ENCODE results near the gene MRPL24.

MRPL24 gene

GRCh38 chr1:156743367-156744302, 2.7 kb upstream of the MRPL24 start:
- no peak for DNase-seq (ENCODE audit: low spot score)

- DNase-seq (ENCODE audit: low spot score): no peak
Measured at GRCh38 chr1:156742801-156743200, 1.9 kb upstream of the MRPL24 start.

- DNase-seq (ENCODE audit: low spot score): no peak
Measured at GRCh38 chr1:156742017-156742416, 1.1 kb upstream of the MRPL24 start.

GRCh38 chr1:156741481-156741983, 644 bp upstream of the MRPL24 start:
- no peak for DNase-seq (ENCODE audit: low spot score)

GRCh38 chr1:156740237-156740740, 599 bp downstream of the MRPL24 start:
- no peak for DNase-seq (ENCODE audit: low spot score)

GRCh38 chr1:156738916-156739315, 2.0 kb downstream of the MRPL24 start:
- no peak for DNase-seq (ENCODE audit: low spot score)

GRCh38 chr1:156738407-156738806, 2.5 kb downstream of the MRPL24 start:
- no peak for DNase-seq (ENCODE audit: low spot score)

GRCh38 chr1:156733989-156734584, 6.8 kb downstream of the MRPL24 start:
- DNase-seq (ENCODE audit: low spot score): no peak

- DNase-seq (ENCODE audit: low spot score): peak; percentile 95
Measured at GRCh38 chr1:156728599-156729462, 12.1 kb downstream of the MRPL24 start, which contains the start of gene ISG20L2. ISG20L2 (minus strand) TSS chr1:156728766; CDS start chr1:156727652, 1,114 bp downstream.

- DNase-seq (ENCODE audit: low spot score): peak; percentile 92
Measured at GRCh38 chr1:156727926-156728598, 12.8 kb downstream of the MRPL24 start, which contains the start of gene METTL25B. METTL25B (plus strand) TSS chr1:156728469; CDS start chr1:156729105, 636 bp downstream.

DNA sequence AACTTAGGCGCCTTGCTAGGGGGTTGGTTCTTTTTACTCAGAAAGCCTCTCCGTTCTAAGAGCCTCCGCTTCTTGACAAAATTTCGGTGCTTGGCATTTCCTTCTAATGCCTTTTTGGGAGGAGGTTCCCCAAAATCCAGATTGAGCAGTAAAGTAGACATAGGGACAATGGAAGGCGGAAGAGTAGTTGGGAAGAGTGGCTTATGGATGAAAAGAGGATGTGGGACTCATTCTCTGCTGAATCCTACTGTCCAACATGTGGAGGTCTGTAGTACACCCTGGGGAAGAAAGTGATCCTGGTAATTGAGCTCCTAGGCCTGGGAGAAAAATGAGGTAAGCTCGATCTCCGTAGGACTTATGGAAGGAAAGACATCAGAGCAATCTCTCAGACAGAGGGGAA, 13.4 kb downstream of the MRPL24 start:
- DNase-seq (ENCODE audit: low spot score): no peak

GRCh38 chr1:156726549-156727226, 14.2 kb downstream of the MRPL24 start:
- DNase-seq (ENCODE audit: low spot score): peak; percentile 70

DNA sequence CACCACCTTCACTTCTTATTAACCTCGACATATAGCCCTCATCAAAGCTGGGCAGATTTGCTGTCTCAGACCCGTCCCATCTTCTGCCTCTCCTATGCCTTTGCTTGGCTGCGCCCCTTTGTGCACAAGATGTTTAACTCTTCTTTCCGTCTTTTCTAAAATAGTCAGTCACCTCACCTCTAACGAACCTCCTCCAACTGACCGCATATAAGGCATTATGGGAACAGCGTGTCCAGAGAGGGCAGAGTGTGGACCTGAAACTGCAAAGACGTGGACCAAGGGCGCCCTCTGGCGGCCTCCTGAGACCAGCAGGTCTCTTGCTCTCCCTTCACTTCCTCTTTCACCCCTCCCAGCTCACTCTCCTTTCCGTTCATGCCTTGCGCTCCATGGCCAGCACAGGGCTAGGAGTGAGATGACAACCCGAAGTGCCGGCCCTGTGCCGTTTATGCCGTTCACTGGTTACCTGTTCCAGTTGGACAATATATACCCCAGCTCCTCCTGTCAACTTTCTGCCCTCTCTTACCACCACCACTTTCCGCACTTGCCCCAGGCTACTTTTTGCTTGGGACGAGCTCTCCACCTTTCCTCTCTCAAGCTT, 15.1 kb downstream of the MRPL24 start:
- peak; percentile 93 for DNase-seq (ENCODE audit: low spot score)

- DNase-seq (ENCODE audit: low spot score): no peak
Measured at GRCh38 chr1:156721535-156721934, 19.4 kb downstream of the MRPL24 start.

- DNase-seq (ENCODE audit: low spot score): no peak
Measured at GRCh38 chr1:156721131-156721530, 19.8 kb downstream of the MRPL24 start.

GRCh38 chr1:156717351-156717750, 23.5 kb downstream of the MRPL24 start:
- no peak for DNase-seq (ENCODE audit: low spot score)

GRCh38 chr1:156714830-156715229, 26.1 kb downstream of the MRPL24 start:
- no peak for DNase-seq (ENCODE audit: low spot score)

DNA sequence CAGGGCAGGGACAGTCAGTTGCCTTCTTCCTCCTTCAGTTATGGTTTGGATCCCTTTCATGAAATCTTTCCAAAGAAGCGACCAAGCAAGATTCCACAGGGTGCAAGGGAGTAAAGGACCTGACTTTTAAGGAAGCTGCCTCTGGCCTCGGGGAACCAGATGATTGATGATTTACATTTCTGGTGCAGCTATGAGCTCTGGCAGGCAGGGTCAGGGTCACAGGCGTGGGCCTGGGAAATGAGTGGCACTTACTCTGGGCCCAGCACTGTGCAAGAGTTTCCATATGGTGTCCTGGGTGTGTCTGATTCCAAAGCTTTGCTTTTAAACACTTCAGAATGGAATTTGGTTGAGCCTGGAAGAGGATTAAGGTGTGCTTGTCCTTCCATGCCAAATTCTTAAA, 28.3 kb downstream of the MRPL24 start:
- DNase-seq (ENCODE audit: low spot score): no peak

DNA sequence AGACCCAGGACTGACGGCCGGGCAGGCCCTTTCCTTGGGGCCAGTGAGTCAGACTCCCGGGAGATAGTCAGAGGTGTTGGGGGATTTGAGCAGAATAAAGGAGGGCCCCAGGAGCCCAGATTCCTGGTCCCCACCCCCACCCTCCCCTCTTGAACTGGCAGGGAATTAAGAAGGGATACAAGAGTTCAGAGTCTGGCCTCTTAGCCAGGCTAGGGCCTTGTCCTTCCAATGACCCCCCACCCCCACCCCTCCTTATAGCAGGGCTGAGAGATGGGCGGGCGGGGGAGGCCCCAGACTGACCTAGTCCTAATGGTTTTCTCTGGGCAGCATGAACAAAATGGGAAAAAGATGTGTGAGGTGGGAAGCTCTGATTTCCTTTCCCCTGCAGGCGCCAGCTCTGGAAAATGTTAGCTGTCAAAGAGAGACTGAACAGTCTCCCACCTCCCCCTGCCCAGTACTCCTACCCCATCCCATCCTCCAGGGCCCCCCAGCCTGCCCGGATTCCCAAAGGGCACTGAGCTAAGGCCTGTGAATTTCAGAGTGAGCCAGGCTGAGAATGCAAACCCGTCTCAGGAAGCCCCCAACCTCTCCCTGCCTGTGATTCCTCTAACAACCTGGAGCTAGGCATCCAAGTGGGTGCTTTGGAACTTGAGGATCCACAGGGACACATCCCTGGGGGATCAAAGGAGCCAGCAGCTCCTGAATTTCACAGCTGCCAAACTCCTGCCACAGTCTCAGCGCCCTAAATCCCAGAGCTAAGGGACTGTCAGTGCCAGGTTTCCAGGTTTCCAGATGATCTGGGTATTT, 29.7 kb downstream of the MRPL24 start:
- DNase-seq (ENCODE audit: low spot score): no peak
